CD14-positive monocyte (primary cell): Measurements from ENCODE around the gene TUBGCP3. TPM values are rescaled to one million over a fixed set of nuclear protein-coding genes. Genes with fewer than 3 reads are reported as not detected.
"Not testable (repeated sequence)": the region's sequence is repeated elsewhere in the genome, so short reads cannot be mapped to it uniquely, and the experiment has no call there.

Experiments used
- DNase-seq, 3 donors: peaks; one replicate each; pipeline ENCODE4 v3.0.0-alpha.2; 2011 to 2022
- H2AFZ ChIP-seq: 2 replicates; pipeline ENCODE4 v1.6.0; 2012; ENCODE audit warnings: mild to moderate bottlenecking, low read depth, low read length, inconsistent platforms; ENCODE audit not compliant: insufficient read depth, poor library complexity, severe bottlenecking
- H3K27ac ChIP-seq, 2 donors: 1 replicate in 1 of 2; 2 replicates in 1 of 2; pipeline ENCODE4 v1.5.1; 2012 to 2013; ENCODE audit warnings: low read length in 2 of 2, control low read depth in 1 of 2, inconsistent platforms in 1 of 2, low read depth in 1 of 2, mild to moderate bottlenecking in 1 of 2
- H3K27me3 ChIP-seq, 2 donors: one replicate each; pipeline versions ENCODE4 v1.6.0 to v1.6.1; 2011 to 2013; ENCODE audit warnings: low read length in 2 of 2; ENCODE audit not compliant: control insufficient read depth in 2 of 2, insufficient read depth in 2 of 2
- H3K36me3 ChIP-seq, 2 donors: replicated peaks in 1 of 2; 1 replicate in 1 of 2; 2 replicates in 1 of 2; pipeline versions ENCODE4 v1.5.1 to v1.6.1; 2012 to 2013; ENCODE audit warnings: low read length in 2 of 2, control low read depth in 1 of 2, inconsistent platforms in 1 of 2, mild to moderate bottlenecking in 1 of 2; ENCODE audit not compliant: insufficient read depth in 2 of 2, control insufficient read depth in 1 of 2
- H3K4me1 ChIP-seq, 2 donors: 1 replicate in 1 of 2; 2 replicates in 1 of 2; pipeline versions ENCODE4 v1.5.1 to v1.6.1; 2012 to 2013; ENCODE audit warnings: low read length in 2 of 2, control low read depth in 1 of 2, inconsistent platforms in 1 of 2, mild to moderate bottlenecking in 1 of 2, moderate library complexity in 1 of 2; ENCODE audit not compliant: insufficient read depth in 2 of 2, control insufficient read depth in 1 of 2
- H3K4me2 ChIP-seq: replicated peaks from 2 replicates; pipeline ENCODE3; 2012; ENCODE audit warnings: low read length, moderate library complexity, mild to moderate bottlenecking; ENCODE audit not compliant: poor library complexity, severe bottlenecking; ENCODE audit errors: extremely low read depth
- H3K4me3 ChIP-seq, 3 experiments: fragments of 200-600 bp in 1 of 3; sonication (generic) in 1 of 3; replicated peaks in 1 of 3; 1 replicate in 2 of 3; 2 replicates in 1 of 3; pipeline ENCODE4 v1.5.1; 2011 to 2013; ENCODE audit warnings: low read length in 3 of 3, mild to moderate bottlenecking in 3 of 3, control low read depth in 2 of 3, low read depth in 2 of 3, inconsistent platforms in 1 of 3, moderate library complexity in 1 of 3
- H3K79me2 ChIP-seq: 2 replicates; pipeline ENCODE4 v1.6.0; 2012; ENCODE audit warnings: mild to moderate bottlenecking, control low read depth, inconsistent platforms, low read length, moderate library complexity; ENCODE audit not compliant: insufficient read depth
- H3K9ac ChIP-seq: 2 replicates; pipeline ENCODE4 v1.6.0; 2017; ENCODE audit warnings: low read length, mild to moderate bottlenecking; ENCODE audit not compliant: insufficient read depth, poor library complexity, severe bottlenecking
- H3K9me3 ChIP-seq, 2 donors: replicated peaks in 1 of 2; 1 replicate in 1 of 2; 2 replicates in 1 of 2; pipeline versions ENCODE4 v1.5.1 to v1.6.1; 2012 to 2013; ENCODE audit warnings: low read length in 2 of 2, control low read depth in 1 of 2; ENCODE audit not compliant: control insufficient read depth in 1 of 2, insufficient read depth in 1 of 2
- H4K20me1 ChIP-seq: 2 replicates; pipeline ENCODE4 v1.6.0; 2012; ENCODE audit warnings: mild to moderate bottlenecking, low read length, control low read depth, moderate library complexity; ENCODE audit not compliant: insufficient read depth
- H3K27ac Mint-ChIP-seq, 7 donors: one replicate each; pipeline ENCODE4 v1.8.0; 2020; ENCODE audit warnings: mild to moderate bottlenecking in 7 of 7, mixed read lengths in 7 of 7, moderate library complexity in 6 of 7, inconsistent platforms in 2 of 7
- H3K27me3 Mint-ChIP-seq, 3 donors: one replicate each; pipeline ENCODE4 v1.8.0; 2021 to 2022; ENCODE audit warnings: low read depth in 3 of 3, mild to moderate bottlenecking in 3 of 3, mixed read lengths in 3 of 3, moderate library complexity in 3 of 3, inconsistent platforms in 1 of 3
- H3K36me3 Mint-ChIP-seq, 2 donors: one replicate each; pipeline ENCODE4 v1.8.0; 2020; ENCODE audit warnings: mixed read lengths in 2 of 2, inconsistent platforms in 1 of 2, mild to moderate bottlenecking in 1 of 2
- H3K4me1 Mint-ChIP-seq: one replicate; pipeline ENCODE4 v1.8.0; 2020; ENCODE audit warnings: mild to moderate bottlenecking, mixed read lengths
- H3K4me3 Mint-ChIP-seq, 2 donors: one replicate each; pipeline ENCODE4 v1.8.0; 2020; ENCODE audit warnings: mild to moderate bottlenecking in 2 of 2, mixed read lengths in 2 of 2, moderate library complexity in 1 of 2
- H3K9me3 Mint-ChIP-seq, 7 donors: one replicate each; pipeline ENCODE4 v1.8.0; 2020 to 2022; ENCODE audit warnings: mixed read lengths in 7 of 7, mild to moderate bottlenecking in 6 of 7, moderate library complexity in 6 of 7, inconsistent platforms in 2 of 7
- WGBS: methylation state at CpG from one replicate; pipeline ENCODE4 v1.1.5; 2013; ENCODE audit warnings: missing lambda C conversion rate; ENCODE audit not compliant: insufficient coverage; 5-methylcytosine and 5-hydroxymethylcytosine counted together
- intact Hi-C, 2 donors: fragments of 100-400 bp; cut with micrococcal nuclease; formaldehyde crosslinking; loops; one replicate each; pipeline versions ENCODE4 v1.15.0 to v1.15.1; 2023
- polyA plus RNA-seq, 3 donors: library from polyadenylated mRNA; depleted of rRNA in 1 of 3; unstranded in 2 of 3; stranded (reverse) in 1 of 3; fragments of 300-500 nt in 2 of 3; fragments of >200 nt in 1 of 3; fragmentation: Illumina TruSeq in 2 of 3; gene quantifications; 1 replicate in 2 of 3; 2 replicates in 1 of 3; pipeline ENCODE4 v1.2.3, GENCODE V29; 2012 to 2021
- TF ChIP-seq, protein P1 (sequence below): fragments of 200-600 bp; IDR thresholded peaks from one replicate; pipeline ENCODE4 v1.8.0; 2022; ENCODE audit warnings: antibody characterized with exemption, mild to moderate bottlenecking

TUBGCP3 gene
- polyA plus RNA-seq, 3 donors: 25.4 to 47.1 (median 34.1) TPM

DNA sequence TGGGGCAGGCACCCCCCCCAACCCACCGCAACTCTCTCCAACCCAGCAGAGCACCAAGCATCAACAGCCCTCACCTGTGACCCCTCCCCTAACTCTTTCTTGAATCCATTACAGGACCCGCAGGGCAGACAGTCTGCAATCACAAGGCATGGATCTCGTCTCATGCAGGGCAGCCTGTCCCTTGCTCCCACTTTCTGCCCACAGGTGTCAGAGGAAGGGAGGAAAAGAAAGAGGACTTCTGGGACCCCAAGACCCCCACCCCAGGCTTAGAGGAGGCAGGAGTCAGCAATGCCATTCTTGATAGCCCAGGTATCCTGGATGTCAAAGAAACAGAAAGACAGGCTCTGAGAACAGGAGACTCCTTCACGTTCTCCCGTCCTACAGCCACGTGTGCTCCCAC, 47.4 kb upstream of the TUBGCP3 start:
- Histone ChIP-seq H3K9me3 (no peaks in the 10 kb centered on the region), H3K79me2 (no peaks in the 10 kb centered on the region), H4K20me1 (no peaks in the 10 kb centered on the region), H3K9ac (no peak overlapping the region), H3K4me2 (no peak overlapping the region), H2AFZ (no peak overlapping the region), H3K27me3 (peaks cover 5 to 18% of the 10 kb centered on the region in 2 donors), H3K4me3 (no peak overlapping the region), H3K27ac (no peak overlapping the region), H3K4me1 (no peaks in the 10 kb centered on the region), H3K36me3 (no peaks in the 10 kb centered on the region)
- intact Hi-C loops: no loop called here
- TF ChIP-seq, protein P1, sequence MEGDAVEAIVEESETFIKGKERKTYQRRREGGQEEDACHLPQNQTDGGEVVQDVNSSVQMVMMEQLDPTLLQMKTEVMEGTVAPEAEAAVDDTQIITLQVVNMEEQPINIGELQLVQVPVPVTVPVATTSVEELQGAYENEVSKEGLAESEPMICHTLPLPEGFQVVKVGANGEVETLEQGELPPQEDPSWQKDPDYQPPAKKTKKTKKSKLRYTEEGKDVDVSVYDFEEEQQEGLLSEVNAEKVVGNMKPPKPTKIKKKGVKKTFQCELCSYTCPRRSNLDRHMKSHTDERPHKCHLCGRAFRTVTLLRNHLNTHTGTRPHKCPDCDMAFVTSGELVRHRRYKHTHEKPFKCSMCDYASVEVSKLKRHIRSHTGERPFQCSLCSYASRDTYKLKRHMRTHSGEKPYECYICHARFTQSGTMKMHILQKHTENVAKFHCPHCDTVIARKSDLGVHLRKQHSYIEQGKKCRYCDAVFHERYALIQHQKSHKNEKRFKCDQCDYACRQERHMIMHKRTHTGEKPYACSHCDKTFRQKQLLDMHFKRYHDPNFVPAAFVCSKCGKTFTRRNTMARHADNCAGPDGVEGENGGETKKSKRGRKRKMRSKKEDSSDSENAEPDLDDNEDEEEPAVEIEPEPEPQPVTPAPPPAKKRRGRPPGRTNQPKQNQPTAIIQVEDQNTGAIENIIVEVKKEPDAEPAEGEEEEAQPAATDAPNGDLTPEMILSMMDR: no peak
- no peak for DNase-seq
- Mint-ChIP-seq H3K4me1 (peaks cover 3% of the 10 kb centered on the region), H3K4me3 (peak overlapping the region in 1 of 2 donors; percentile 15), H3K9me3 (no peaks in the 10 kb centered on the region), H3K27me3 (peaks cover 20 to 47% (median 30%) of the 10 kb centered on the region in 3 donors), H3K36me3 (no peaks in the 10 kb centered on the region), H3K27ac (peak overlapping the region in 1 of 7 donors; percentile 5)
- 48% methylated on average over 3 of the region's 6 CpGs for WGBS

DNA sequence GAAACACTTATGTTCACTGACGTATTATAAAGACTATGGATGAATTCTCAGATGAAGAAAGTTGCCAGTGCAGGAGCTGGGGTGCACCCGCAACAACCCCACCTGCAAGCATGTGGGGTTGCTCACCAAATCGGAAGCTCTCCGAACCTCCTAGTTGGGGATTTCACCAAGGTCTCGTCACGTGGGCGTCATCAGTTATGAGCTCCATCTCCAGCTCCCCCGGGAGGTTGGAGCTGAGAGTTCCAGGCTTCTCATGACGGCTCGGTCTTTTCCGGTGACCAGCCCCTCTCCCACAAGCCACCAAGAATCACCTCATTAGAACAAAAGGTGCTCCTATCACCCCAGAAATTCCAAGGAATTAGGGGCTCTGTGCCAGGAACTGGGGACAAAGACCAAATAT, 46.1 kb upstream of the TUBGCP3 start:
- Histone ChIP-seq H2AFZ (no peak overlapping the region), H4K20me1 (no peaks in the 10 kb centered on the region), H3K27me3 (peaks cover 0 to 6% of the 10 kb centered on the region in 2 donors), H3K4me2 (no peak overlapping the region), H3K4me3 (no peak overlapping the region), H3K36me3 (no peaks in the 10 kb centered on the region), H3K27ac (no peak overlapping the region), H3K9me3 (no peaks in the 10 kb centered on the region), H3K4me1 (no peaks in the 10 kb centered on the region), H3K79me2 (no peaks in the 10 kb centered on the region), H3K9ac (no peak overlapping the region)
- Mint-ChIP-seq H3K36me3 (no peaks in the 10 kb centered on the region), H3K27me3 (peaks cover 16 to 40% (median 25%) of the 10 kb centered on the region in 3 donors), H3K4me3 (no peak overlapping the region), H3K9me3 (no peaks in the 10 kb centered on the region), H3K4me1 (peaks cover 3% of the 10 kb centered on the region), H3K27ac (no peak overlapping the region)
- WGBS: 93% methylated on average over 3 of the region's 11 CpGs
- TF ChIP-seq, protein P1: no peak
- intact Hi-C loops: no loop called here
- no peak for DNase-seq

DNA sequence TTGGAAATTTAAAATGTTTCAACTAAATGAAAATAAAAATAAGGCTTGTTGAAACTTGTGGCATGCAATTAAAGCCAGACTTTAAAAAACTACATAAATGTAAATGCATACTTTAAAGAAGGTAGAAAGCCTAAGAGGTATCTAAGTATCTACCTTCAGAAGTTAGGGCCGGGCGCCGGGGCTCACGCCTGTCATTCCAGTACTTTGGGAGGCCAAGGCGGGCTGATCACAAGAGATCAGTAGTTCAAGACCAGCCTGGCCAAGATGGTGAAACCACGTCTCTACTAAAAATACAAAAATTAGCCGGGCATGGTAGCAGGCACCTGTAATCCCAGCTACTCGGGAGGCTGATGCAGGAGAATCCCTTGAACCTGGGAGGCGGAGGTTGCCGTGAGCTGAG, 42.3 kb upstream of the TUBGCP3 start:
- DNase-seq: not testable (repeated sequence)

More for the DNA sequence above, 42.3 kb upstream of the TUBGCP3 start:
- H3K27ac ChIP-seq, intact Hi-C loops, H3K9me3 Mint-ChIP-seq, H3K4me2 ChIP-seq, H3K79me2 ChIP-seq, H3K4me3 ChIP-seq, H3K9me3 ChIP-seq, H3K9ac ChIP-seq, H3K36me3 ChIP-seq, H3K4me1 ChIP-seq, H2AFZ ChIP-seq, H3K27me3 ChIP-seq, H4K20me1 ChIP-seq, H3K36me3 Mint-ChIP-seq, H3K27ac Mint-ChIP-seq, H3K4me1 Mint-ChIP-seq: not testable (repeated sequence)
- H3K4me3 Mint-ChIP-seq: peak overlapping the region in 1 of 2 donors; percentile 33
- peaks cover 8 to 20% (median 9%) of the 10 kb centered on the region in 3 donors for H3K27me3 Mint-ChIP-seq
- WGBS: 95% methylated on average over 7 of the region's 10 CpGs
